ENCODE data around the gene ADD1. TPM values are rescaled to one million over a fixed set of nuclear protein-coding genes. Genes with fewer than 3 reads are reported as not detected.

ADD1 gene
- total RNA-seq, 4 donors from 2014 or later: 122 to 299 (median 196) TPM

DNA sequence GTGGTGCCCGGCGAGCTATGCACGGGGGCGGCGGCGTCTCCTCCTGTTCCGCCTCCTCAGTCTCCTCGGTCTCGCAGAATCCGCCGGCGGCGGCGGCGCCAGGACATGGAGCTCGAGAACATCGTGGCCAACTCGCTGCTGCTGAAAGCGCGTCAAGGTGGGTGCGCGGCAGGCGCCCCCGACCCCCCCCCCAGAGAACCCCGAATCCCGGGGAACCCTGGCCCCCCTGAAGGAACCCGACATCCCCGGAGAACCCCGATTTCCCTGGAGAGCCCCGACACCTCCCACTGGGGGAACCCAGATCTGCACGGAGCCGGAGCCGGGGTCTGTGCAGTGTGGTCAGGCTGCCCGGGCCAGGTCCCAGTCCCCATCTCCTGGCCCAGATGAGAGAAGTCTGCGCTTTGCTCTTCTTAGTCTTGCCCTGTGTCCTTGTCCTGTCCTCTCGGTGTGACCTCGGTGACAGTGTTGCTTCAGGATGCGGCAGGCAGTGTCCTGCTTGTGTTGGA lies 120.4 kb downstream of the ADD1 start:
- Histone ChIP-seq H3K27me3 (no peaks in the 10 kb centered on the region), H3K4me3 (peak overlapping the region; percentile 66), H3K36me3 (no peaks in the 10 kb centered on the region), H3K27ac (peak overlapping the region; percentile 92), H3K9me3 (no peaks in the 10 kb centered on the region), H3K4me1 (peaks cover 25% of the 10 kb centered on the region)
- no peak for TF ChIP-seq POLR2AphosphoS5 (IDR thresholded peaks at IDR 0.05)
- 0% methylated on average over 4 of the region's 38 CpGs for WGBS
- no peak for DNase-seq (ENCODE audit: low spot score in 2 of 2)

DNA sequence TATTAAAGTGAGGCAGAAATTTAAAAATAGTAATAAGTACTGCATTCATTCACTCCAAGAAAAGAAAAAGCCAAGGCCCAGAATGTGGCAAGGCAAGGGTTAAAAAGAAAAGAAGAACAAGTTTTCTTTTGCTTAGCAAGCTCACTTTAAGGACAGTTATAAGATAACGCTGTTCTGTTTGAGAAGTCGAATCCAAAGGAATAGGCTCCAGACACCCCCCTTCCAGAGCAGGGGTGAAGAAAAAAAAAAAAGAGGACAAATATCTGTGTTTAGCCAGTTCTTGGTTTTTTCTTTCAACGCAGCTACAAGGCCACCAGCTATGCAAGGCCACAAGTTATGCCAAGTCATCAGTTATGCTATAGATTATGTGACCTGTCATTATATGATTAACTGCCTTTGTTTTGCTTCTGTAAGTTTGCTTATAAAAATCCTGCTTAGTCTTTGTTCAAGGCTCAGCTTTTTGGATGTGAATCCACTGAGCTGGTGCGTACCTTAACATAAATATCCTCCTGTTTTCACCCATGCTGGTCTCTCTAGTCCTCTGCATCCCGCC lies 121.1 kb downstream of the ADD1 start:
- WGBS: 60% methylated on average over 5 of the region's 5 CpGs

DNA sequence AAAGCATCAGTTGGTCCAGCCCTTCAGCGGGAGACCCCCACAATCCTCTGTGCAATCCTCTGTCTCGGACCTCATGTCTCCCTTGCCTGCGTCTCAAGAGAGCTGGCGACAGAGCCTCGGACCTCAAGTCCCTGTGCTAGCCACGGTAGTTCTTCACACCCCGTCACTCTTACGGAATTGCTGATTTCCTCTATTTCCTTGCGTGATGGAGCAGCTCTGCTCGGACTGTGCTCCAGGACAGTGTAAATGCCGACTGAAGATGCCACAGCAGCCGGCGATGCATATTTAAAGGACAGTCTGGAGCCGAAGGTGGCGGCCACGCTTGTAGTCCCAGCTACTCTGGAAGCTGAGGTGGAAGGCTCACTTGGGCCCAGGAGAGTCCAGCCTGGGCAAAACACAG lies 121.6 kb downstream of the ADD1 start:
- H3K27ac ChIP-seq: no peak overlapping the region
- no peak overlapping the region for H3K4me3 ChIP-seq
- no peaks in the 10 kb centered on the region for H3K9me3 ChIP-seq
- peaks cover 25% of the 10 kb centered on the region for H3K4me1 ChIP-seq
- 95% methylated on average over 12 of the region's 16 CpGs for WGBS
- DNase-seq (ENCODE audit: low spot score in 2 of 2): no peak
- H3K36me3 ChIP-seq: no peaks in the 10 kb centered on the region
- no peaks in the 10 kb centered on the region for H3K27me3 ChIP-seq
- TF ChIP-seq, protein P1, sequence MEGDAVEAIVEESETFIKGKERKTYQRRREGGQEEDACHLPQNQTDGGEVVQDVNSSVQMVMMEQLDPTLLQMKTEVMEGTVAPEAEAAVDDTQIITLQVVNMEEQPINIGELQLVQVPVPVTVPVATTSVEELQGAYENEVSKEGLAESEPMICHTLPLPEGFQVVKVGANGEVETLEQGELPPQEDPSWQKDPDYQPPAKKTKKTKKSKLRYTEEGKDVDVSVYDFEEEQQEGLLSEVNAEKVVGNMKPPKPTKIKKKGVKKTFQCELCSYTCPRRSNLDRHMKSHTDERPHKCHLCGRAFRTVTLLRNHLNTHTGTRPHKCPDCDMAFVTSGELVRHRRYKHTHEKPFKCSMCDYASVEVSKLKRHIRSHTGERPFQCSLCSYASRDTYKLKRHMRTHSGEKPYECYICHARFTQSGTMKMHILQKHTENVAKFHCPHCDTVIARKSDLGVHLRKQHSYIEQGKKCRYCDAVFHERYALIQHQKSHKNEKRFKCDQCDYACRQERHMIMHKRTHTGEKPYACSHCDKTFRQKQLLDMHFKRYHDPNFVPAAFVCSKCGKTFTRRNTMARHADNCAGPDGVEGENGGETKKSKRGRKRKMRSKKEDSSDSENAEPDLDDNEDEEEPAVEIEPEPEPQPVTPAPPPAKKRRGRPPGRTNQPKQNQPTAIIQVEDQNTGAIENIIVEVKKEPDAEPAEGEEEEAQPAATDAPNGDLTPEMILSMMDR (IDR thresholded peaks at IDR 0.05): no peak
- TF ChIP-seq EP300 (IDR thresholded peaks at IDR 0.05) (no peak), POLR2A (IDR thresholded peaks at IDR 0.05) (no peak)

More for the DNA sequence above, 121.1 kb downstream of the ADD1 start:
- Histone ChIP-seq H3K27ac (no peak overlapping the region), H3K9me3 (no peaks in the 10 kb centered on the region), H3K27me3 (no peaks in the 10 kb centered on the region), H3K4me3 (peak overlapping the region; percentile 66), H3K36me3 (no peaks in the 10 kb centered on the region), H3K4me1 (peaks cover 25% of the 10 kb centered on the region)
- TF ChIP-seq, protein P1 (IDR thresholded peaks at IDR 0.05): no peak
- TF ChIP-seq POLR2AphosphoS5 (IDR thresholded peaks at IDR 0.05) (no peak), POLR2A (IDR thresholded peaks at IDR 0.05) (no peak), EP300 (IDR thresholded peaks at IDR 0.05) (no peak)
- DNase-seq (ENCODE audit: low spot score in 2 of 2): no peak

DNA sequence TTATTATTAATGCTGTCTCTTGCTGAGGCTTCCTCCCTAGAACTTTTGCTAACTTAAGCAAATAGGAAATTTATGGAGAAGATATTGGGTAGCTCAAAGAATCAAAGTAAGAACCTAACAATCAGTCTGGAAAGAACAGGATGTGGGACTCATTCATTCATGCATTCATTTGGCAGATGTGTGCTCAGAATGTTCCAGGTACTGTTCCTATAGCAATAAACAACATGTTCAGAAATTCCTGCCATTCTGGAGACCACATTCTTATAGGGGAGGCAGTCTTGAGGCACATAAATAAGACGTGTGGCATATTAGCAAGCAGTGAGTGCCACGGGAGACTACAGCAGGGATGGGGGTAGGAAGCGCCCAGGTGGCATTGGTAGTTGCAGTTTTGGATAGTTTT lies 124.7 kb downstream of the ADD1 start:
- no peak for DNase-seq (ENCODE audit: low spot score in 2 of 2)
- Histone ChIP-seq H3K4me3 (no peak overlapping the region), H3K27ac (no peak overlapping the region), H3K36me3 (no peaks in the 10 kb centered on the region), H3K4me1 (peaks cover 9% of the 10 kb centered on the region), H3K9me3 (no peaks in the 10 kb centered on the region), H3K27me3 (no peaks in the 10 kb centered on the region)
- WGBS: 67% methylated on average over 3 of the region's 3 CpGs
- TF ChIP-seq POLR2AphosphoS5 (IDR thresholded peaks at IDR 0.05) (no peak), POLR2A (IDR thresholded peaks at IDR 0.05) (no peak), EP300 (IDR thresholded peaks at IDR 0.05) (no peak)
- TF ChIP-seq, protein P1 (IDR thresholded peaks at IDR 0.05): no peak

DNA sequence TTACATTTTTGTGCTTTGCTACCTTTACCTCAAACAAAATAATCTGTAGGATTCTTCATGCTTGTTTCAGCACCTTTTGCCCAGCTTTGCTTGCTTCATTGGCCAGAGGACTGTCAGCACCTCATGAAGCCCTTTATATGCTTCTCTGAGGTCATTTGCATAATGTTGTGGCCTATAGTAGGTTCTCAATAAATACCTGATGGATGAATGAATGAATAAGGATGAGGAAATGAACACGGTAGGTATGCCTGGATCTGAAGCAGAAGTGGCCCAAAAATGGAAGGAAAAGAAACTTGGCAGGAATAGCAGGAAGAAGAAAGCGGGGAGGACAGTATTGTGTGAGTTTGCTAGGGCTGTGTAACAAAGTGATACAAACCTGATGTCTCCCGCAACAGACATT lies 127.6 kb downstream of the ADD1 start:
- H3K36me3 ChIP-seq: no peaks in the 10 kb centered on the region
- no peaks in the 10 kb centered on the region for H3K9me3 ChIP-seq
- H3K27ac ChIP-seq: no peak overlapping the region
- H3K4me1 ChIP-seq: no peaks in the 10 kb centered on the region
- H3K27me3 ChIP-seq: no peaks in the 10 kb centered on the region
- WGBS: 94% methylated on average over 3 of the region's 3 CpGs
- H3K4me3 ChIP-seq: no peak overlapping the region
- no peak for DNase-seq (ENCODE audit: low spot score in 2 of 2)
- TF ChIP-seq POLR2AphosphoS5 (IDR thresholded peaks at IDR 0.05) (no peak), POLR2A (IDR thresholded peaks at IDR 0.05) (no peak), EP300 (IDR thresholded peaks at IDR 0.05) (no peak)
- TF ChIP-seq, protein P1 (IDR thresholded peaks at IDR 0.05): no peak

Measured in suprapubic skin (tissue), 4 donors.